GM12891 (cell line): ENCODE measurements around the gene CLCA1.

ENCODE experiments used
- DNase-seq: peaks from one replicate; pipeline ENCODE4 v3.0.0; 2011; ENCODE audit warnings: low spot score; ENCODE audit not compliant: insufficient read length
- FAIRE-seq: peaks from 2 replicates; lab custom pipeline; 2011; peaks lifted over from hg19 to GRCh38; lab: Jason Lieb, UNC
- PAX5 ChIP-seq: IDR thresholded peaks from 2 replicates; pipeline ENCODE4 v1.6.1; 2011; ENCODE audit warnings: low read length, moderate library complexity, mild to moderate bottlenecking; ENCODE audit not compliant: insufficient read depth, severe bottlenecking
- POLR2A ChIP-seq: IDR thresholded peaks from 2 replicates; pipeline ENCODE4 v1.6.1; 2011; ENCODE audit warnings: low read depth, low read length, control low read depth
- POLR2AphosphoS5 ChIP-seq: IDR thresholded peaks from 2 replicates; pipeline ENCODE4 v1.6.1; 2011; ENCODE audit warnings: low read depth, low read length, control low read depth
- POU2F2 ChIP-seq: IDR thresholded peaks from 2 replicates; pipeline ENCODE4 v1.6.1; 2011; ENCODE audit warnings: low read depth, mild to moderate bottlenecking, control low read depth, low read length, moderate library complexity
- SPI1 ChIP-seq: IDR thresholded peaks from 2 replicates; pipeline ENCODE4 v1.6.1; 2011; ENCODE audit warnings: low read depth, low read length, control low read depth
- TAF1 ChIP-seq: IDR thresholded peaks from 2 replicates; pipeline ENCODE4 v1.6.1; 2011; ENCODE audit warnings: low read depth, low read length, control low read depth

Gene CLCA1

DNA sequence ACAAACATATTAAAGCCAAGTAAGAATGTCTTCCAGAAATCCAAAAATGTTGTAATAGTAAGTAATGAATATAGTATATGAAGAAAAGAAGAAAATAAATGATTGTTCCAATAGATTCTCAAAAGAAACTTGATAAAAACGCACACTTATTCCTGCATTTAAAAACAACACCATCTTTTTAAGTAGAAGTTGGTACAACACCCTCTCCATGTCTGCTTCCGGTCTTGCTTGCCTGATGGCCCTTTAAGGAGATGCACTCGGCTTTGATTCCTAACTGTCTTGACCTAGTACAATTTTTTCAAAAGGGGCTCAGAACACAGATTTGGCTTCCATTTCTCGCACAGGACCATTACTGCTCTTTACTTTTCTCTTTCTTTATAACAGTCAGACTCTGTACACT, 9.0 kb downstream of the CLCA1 start:
- TF ChIP-seq POLR2AphosphoS5 = no peak
- TF ChIP-seq POLR2A = no peak
- TF ChIP-seq SPI1 = no peak
- TF ChIP-seq PAX5 = no peak
- TF ChIP-seq POU2F2 = no peak
- TF ChIP-seq TAF1 = no peak

DNA sequence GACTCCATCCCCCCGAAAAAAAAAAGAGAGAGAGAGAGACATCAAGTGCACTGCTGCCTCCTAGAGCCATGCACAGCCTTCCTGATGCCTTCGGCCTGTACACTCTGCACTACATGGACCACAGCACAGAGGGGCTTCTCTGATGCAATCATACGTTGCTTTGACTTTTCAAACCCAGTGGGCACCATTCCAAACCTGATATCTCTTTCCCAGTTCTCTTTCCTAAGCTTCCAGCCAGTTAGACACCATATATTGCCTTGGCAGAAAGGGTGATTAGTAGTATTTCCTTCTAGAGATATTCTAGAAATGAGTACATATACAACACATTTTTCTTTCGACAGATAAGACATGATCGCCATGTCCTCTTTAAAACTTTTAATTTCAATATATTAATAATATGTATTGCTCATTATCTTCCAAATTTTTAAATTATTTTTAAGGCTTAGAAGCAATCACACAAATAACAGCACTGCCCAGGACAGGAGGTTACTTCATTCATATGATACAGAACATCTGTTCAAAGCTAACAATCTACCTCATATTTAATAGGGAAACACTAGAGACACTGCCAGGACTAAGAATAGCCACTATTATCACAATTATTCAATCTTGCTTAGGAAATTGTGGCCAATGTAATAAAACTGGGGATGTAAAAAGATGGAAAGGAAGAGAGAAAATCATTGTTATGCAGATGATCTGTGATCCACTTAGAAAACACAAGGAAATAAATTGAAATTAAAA, 9.9 kb downstream of the CLCA1 start:
- no peak for FAIRE-seq
- no peak for DNase-seq
- TF ChIP-seq POU2F2 (no peak), SPI1 (no peak)

More for the DNA sequence above, 9.0 kb downstream of the CLCA1 start:
- FAIRE-seq = no peak
- DNase-seq = no peak

DNA sequence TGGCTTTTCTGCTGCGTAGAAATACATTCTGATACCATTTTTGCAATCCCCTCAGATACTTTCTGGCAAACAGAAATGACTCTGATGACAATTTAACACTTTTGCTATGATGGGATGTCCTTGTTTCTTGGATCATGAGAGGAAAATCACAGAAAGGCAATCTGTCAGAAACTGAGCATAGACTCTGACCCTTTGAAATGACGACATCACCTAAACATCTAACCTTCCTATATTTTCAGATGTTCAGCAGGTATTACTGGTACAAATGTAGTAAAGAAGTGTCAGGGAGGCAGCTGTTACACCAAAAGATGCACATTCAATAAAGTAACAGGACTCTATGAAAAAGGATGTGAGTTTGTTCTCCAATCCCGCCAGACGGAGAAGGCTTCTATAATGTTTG, 13.2 kb downstream of the CLCA1 start:
- DNase-seq = no peak
- no peak for FAIRE-seq
- TF ChIP-seq POU2F2 = no peak
- TF ChIP-seq TAF1 = no peak
- no peak for TF ChIP-seq PAX5
- TF ChIP-seq POLR2A = no peak
- no peak for TF ChIP-seq SPI1
- TF ChIP-seq POLR2AphosphoS5 = no peak

DNA sequence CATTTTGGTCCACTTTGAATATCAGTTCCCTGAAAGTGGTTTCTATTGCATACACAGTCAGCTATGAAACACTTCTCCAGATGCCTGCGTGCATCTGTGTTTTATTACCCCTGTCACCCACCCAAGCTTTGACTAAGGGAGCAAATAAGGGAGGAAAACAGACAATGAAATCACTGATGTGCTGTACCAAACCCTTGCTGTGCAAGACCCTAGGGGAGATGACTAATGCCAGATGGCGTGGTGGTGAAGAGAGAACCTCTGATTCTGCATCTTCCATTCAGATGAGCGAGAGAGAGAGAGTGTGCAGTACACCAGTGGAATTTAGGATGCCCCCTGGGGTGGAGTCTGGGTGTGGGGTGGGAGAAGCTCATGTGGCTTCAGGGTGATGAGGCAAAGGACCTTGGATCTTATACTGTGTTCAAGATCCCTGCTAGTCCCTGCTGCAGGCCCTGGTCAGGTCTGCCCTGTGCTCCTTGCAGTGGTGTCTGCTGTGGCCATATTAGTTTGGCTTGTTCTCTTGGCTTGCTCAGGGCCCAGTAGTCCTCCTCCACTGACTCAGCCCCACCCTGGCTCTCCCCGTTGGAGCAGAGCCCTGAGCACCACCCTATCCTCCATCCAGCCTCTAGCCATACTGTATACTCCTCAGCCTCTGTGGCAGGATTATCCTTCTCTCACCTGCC, 18.5 kb downstream of the CLCA1 start:
- FAIRE-seq = no peak
- DNase-seq = no peak
- TF ChIP-seq POLR2A = no peak
- TF ChIP-seq POLR2AphosphoS5 = no peak
- TF ChIP-seq SPI1 = no peak
- TF ChIP-seq TAF1 = no peak
- TF ChIP-seq PAX5 = no peak
- TF ChIP-seq POU2F2 = no peak

DNA sequence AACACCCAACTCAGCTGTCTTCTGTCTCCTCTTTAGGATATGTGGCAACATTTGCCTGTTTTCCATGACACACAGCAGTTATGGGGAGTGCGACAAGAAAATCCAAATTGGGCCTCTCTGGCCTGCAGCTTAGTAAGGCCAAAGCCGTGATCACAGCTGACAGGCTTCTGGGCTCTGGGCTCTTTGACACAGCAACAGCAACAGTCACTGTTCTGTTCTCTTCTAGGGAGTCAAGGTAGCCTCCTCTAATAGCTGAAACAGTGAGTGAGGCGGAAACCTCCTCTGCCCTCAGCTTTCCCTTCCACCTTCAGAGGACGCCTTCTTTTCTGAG, 19.0 kb downstream of the CLCA1 start:
- DNase-seq = no peak
- FAIRE-seq = no peak
- TF ChIP-seq PAX5 = no peak
- no peak for TF ChIP-seq SPI1
- TF ChIP-seq POLR2AphosphoS5 = no peak
- TF ChIP-seq POU2F2 = no peak
- no peak for TF ChIP-seq TAF1
- TF ChIP-seq POLR2A = no peak

DNA sequence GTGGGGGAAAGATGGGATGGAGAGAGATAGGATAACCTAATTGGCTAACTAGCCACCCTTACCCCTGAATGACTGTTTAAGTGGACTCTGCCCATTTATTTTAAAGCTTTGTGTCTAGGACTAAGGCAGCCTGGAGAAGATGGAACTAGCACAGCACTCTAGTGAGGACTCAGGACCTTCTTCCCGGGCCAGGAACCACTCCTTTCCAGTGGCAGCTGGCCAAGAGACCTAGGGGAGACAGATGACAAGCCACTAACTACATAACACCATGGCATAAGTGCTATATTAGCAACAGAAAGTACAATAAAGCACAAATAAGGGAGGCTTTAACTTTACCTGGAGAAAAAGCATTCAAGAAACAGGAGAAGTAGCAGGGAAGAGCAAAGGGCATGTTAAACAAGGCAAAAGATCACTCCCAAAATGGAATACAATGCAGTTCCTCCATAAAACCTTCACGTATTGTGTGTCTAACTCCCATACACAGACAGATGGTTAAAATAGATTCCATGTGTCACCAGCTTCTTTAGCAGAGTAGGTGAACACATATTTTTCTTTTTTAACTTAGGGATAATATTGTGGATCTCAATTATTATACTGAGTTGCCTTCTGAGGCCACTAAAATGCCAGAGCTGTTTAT, 20.6 kb downstream of the CLCA1 start:
- TF ChIP-seq POU2F2 = no peak
- no peak for TF ChIP-seq POLR2A
- TF ChIP-seq TAF1 = no peak
- TF ChIP-seq SPI1 = no peak
- TF ChIP-seq POLR2AphosphoS5 = no peak
- no peak for TF ChIP-seq PAX5
- DNase-seq = no peak
- no peak for FAIRE-seq

DNA sequence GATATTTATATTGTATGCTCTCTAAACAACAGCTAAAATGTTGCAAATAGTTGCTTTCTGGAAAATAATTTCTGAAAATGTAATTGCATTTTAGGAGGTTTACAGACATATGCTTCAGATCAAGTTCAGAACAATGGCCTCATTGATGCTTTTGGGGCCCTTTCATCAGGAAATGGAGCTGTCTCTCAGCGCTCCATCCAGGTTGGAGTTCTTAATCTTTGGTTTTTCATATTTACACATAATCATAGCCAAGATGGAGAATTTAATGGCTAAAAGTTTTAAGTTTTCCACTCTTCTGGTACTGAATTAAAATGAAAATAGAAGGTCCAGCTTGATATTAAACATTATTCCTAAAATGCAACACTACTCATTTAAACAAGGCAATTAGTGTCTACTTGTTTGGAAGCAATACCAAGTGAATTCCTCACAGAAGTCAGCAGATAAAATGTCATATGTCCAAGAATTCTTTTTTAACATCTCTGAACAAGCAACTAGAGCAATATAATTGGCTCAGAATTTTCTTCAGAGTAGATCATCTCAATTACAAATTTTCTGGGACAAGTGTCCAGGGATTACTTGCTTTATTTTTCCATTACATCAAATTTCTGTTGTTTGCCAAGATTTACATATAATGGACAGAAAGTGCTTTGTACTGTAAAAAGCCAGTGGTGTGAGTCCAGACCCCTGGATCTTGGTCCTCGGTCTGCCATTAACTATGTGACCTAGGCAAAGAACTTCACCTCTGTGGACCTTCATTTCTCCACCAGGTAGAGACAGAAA, 22.6 kb downstream of the CLCA1 start:
- TF ChIP-seq POLR2AphosphoS5 (no peak), POLR2A (no peak), SPI1 (no peak), PAX5 (no peak), TAF1 (no peak), POU2F2 (no peak)
- DNase-seq = no peak
- no peak for FAIRE-seq

DNA sequence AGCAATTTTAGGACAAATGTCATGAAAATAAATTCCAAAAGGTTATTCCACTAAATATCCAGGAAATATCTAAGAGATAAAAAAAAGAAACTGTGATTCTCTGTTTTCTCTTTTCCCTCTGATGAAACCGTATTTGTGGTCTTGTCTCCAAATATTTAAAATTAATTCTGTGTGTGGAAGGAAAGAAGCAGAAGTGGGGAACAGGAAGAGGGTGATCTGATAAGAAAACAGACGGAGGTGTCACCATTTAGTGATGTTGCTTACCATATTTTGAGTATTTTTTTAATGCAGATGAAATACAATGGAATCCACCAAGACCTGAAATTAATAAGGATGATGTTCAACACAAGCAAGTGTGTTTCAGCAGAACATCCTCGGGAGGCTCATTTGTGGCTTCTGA, 29.6 kb downstream of the CLCA1 start:
- no peak for DNase-seq
- no peak for TF ChIP-seq TAF1
- TF ChIP-seq SPI1 = no peak
- TF ChIP-seq POLR2AphosphoS5 = no peak
- no peak for TF ChIP-seq POU2F2
- no peak for TF ChIP-seq POLR2A
- TF ChIP-seq PAX5 = no peak
- FAIRE-seq = no peak
